ENCODE data around the gene PSKH1.
A peak's percentile ranks its signal among the peaks of the same experiment; 100 is the strongest.

DNA sequence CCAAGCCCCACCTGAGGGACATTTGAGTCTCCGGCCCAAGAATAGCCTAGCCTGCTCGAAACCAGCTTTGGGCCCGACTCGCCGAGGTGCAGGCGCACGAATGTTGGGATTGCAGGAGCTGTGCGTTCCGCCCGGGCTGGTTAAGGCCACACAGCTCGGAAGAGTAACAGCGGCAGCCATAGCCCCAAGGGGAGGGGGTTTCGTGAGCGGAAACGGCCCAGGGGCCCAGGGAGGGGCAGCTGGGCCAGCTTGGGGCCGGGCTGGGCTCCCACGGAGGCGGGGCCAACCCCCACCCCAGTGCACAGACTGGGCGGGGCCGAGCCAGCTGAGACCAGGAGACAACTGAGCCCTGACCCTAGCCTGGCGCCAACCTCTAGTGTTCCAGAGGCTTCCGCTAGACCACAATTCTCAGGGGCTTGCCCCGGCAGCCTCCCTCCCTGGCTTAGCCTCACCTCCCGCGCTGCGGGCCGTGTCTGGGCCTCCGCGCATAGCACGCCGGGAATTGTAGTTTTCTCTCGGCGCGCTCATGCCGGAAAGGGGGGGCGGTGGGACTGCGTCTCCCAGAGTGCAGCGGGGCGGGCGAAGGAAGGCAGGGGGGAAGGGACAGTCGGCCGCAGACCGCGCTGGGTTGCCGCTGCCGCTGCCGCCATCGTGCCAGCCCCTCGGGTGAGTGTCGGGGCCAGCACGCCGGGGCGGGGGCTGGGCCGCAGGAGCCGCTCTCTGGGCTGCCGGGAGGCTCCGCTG, 46.6 kb upstream of the PSKH1 start, which contains the start of gene NUTF2:
- TF ChIP-seq, protein P1, sequence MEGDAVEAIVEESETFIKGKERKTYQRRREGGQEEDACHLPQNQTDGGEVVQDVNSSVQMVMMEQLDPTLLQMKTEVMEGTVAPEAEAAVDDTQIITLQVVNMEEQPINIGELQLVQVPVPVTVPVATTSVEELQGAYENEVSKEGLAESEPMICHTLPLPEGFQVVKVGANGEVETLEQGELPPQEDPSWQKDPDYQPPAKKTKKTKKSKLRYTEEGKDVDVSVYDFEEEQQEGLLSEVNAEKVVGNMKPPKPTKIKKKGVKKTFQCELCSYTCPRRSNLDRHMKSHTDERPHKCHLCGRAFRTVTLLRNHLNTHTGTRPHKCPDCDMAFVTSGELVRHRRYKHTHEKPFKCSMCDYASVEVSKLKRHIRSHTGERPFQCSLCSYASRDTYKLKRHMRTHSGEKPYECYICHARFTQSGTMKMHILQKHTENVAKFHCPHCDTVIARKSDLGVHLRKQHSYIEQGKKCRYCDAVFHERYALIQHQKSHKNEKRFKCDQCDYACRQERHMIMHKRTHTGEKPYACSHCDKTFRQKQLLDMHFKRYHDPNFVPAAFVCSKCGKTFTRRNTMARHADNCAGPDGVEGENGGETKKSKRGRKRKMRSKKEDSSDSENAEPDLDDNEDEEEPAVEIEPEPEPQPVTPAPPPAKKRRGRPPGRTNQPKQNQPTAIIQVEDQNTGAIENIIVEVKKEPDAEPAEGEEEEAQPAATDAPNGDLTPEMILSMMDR (IDR thresholded peaks at IDR 0.05 in 2 of 3, conservative IDR thresholded peaks at IDR 0.05 in 1 of 3; ENCODE audit: insufficient read depth in 2 of 3, low read depth in 1 of 3, low read length in 3 of 3) = 0 out of 6 replicates have a peak, but pooled peaks of 1 of the 3 experiments have one; percentile 1
- TF ChIP-seq ZNF263 (CRISPR knock-in tag; IDR thresholded peaks at IDR 0.05; ENCODE audit: borderline replicate concordance) (0 out of 2 replicates have a peak, but pooled peaks have one; percentile 24), SMARCC2 (IDR thresholded peaks at IDR 0.05; ENCODE audit: low read depth) (no peak), POLR2B (IDR thresholded peaks at IDR 0.05; ENCODE audit: low read depth, partially characterized antibody) (peak; percentile 65), KLF16 (IDR thresholded peaks at IDR 0.05) (no peak), PHB (CRISPR knock-in tag; IDR thresholded peaks at IDR 0.05) (no peak), SP1 (CRISPR knock-in tag; IDR thresholded peaks at IDR 0.05) (peak; percentile 90), MAFK (IDR thresholded peaks at IDR 0.05; ENCODE audit: low read length) (no peak), SMAD1 (IDR thresholded peaks at IDR 0.05; ENCODE audit: low read depth, low read length, partially characterized antibody) (peak; percentile 16), ZNF644 (tag; IDR thresholded peaks at IDR 0.05; ENCODE audit: low read depth) (peak; percentile 89)
